DOHH2 (cell line): ENCODE results near the gene MRPL4.

ENCODE experiments used
- H3F3A ChIP-seq: fragments of 200-600 bp; sonication (generic), shearing (Covaris generic); 2 replicates; pipeline ENCODE4 v1.6.0; 2016; ENCODE audit warnings: antibody characterized with exemption, mild to moderate bottlenecking; ENCODE audit not compliant: control insufficient read depth, insufficient read depth
- H3K27ac ChIP-seq: fragments of 200-600 bp; sonication (generic); 2 replicates; pipeline ENCODE4 v1.5.1; 2014; ENCODE audit warnings: low read depth, mild to moderate bottlenecking, low read length, moderate library complexity
- H3K27me3 ChIP-seq: fragments of 200-600 bp; sonication (generic); 2 replicates; pipeline ENCODE4 v1.6.1; 2014; ENCODE audit warnings: mild to moderate bottlenecking, low read length, mixed read lengths; ENCODE audit not compliant: control insufficient read depth
- H3K36me3 ChIP-seq: fragments of 200-600 bp; sonication (generic); 2 replicates; pipeline ENCODE4 v1.6.1; 2014; ENCODE audit warnings: mild to moderate bottlenecking, low read length, moderate library complexity, mixed read lengths; ENCODE audit not compliant: control insufficient read depth
- H3K4me1 ChIP-seq: fragments of 200-600 bp; sonication (generic); 2 replicates; pipeline ENCODE4 v1.6.1; 2014; ENCODE audit warnings: mild to moderate bottlenecking, low read length, mixed read lengths; ENCODE audit not compliant: control insufficient read depth
- H3K4me2 ChIP-seq: fragments of 200-600 bp; sonication (generic); 2 replicates; pipeline ENCODE4 v1.6.0; 2014; ENCODE audit warnings: mild to moderate bottlenecking, low read length, moderate library complexity
- H3K4me3 ChIP-seq: fragments of 200-600 bp; sonication (generic); 2 replicates; pipeline ENCODE4 v1.5.1; 2014; ENCODE audit warnings: mild to moderate bottlenecking, low read length, mixed read lengths
- H3K79me2 ChIP-seq: fragments of 200-600 bp; sonication (generic); 2 replicates; pipeline ENCODE4 v1.6.1; 2014; ENCODE audit warnings: mild to moderate bottlenecking, low read length, mixed read lengths; ENCODE audit not compliant: control insufficient read depth
- H3K9me2 ChIP-seq: fragments of 200-600 bp; sonication (generic); replicated peaks from 2 replicates; pipeline ENCODE4 v1.6.1; 2014; ENCODE audit warnings: mild to moderate bottlenecking, low read length, mixed read lengths; ENCODE audit not compliant: control insufficient read depth
- H3K9me3 ChIP-seq: fragments of 200-600 bp; sonication (generic); 2 replicates; pipeline ENCODE4 v1.6.1; 2014; ENCODE audit warnings: antibody characterized with exemption, low read length, mixed read lengths; ENCODE audit not compliant: control insufficient read depth, insufficient read depth
- H4K20me1 ChIP-seq: fragments of 200-600 bp; sonication (generic); 2 replicates; pipeline ENCODE4 v1.6.0; 2014; ENCODE audit warnings: low read depth, mild to moderate bottlenecking, antibody characterized with exemption, low read length, moderate library complexity; ENCODE audit not compliant: control insufficient read depth, insufficient read depth
- CTCF ChIP-seq: fragments of 200-600 bp; sonication (generic); IDR thresholded peaks from one replicate; pipeline ENCODE4 v1.5.1; 2014; ENCODE audit warnings: antibody characterized with exemption, mild to moderate bottlenecking, low read depth, low read length; ENCODE audit not compliant: poor library complexity, severe bottlenecking
- EZH2phosphoT487 ChIP-seq: fragments of 200-600 bp; sonication (generic); IDR thresholded peaks from 2 replicates; pipeline ENCODE4 v1.6.1; 2017; ENCODE audit warnings: borderline replicate concordance, mild to moderate bottlenecking, antibody characterized with exemption, low read length, moderate library complexity, mixed read lengths

Gene MRPL4

GRCh38 chr19:10286803-10287737, 35.1 kb downstream of the MRPL4 start, which contains the start of gene ICAM4:
TSS of gene ICAM4 (plus strand) at chr19:10286955. CDS start at chr19:10287013, 58 bp downstream.
- H4K20me1 ChIP-seq = no peaks in the 10 kb centered on the region
- H3F3A ChIP-seq = peaks cover 15% of the 10 kb centered on the region
- H3K4me2 ChIP-seq = peak within 1 kb of the TSS; percentile 95
- peak within 1 kb of the TSS; percentile 73 for H3K27ac ChIP-seq
- no peaks in the 10 kb centered on the region for H3K9me2 ChIP-seq
- no peaks in the 10 kb centered on the region for H3K79me2 ChIP-seq
- peaks cover 26% of the 10 kb centered on the region for H3K27me3 ChIP-seq
- peaks cover 38% of the 10 kb centered on the region for H3K36me3 ChIP-seq
- peaks cover 75% of the 10 kb centered on the region for H3K4me1 ChIP-seq
- H3K9me3 ChIP-seq = no peaks in the 10 kb centered on the region
- TF ChIP-seq EZH2phosphoT487 (no peak), CTCF (no peak)
- peak within 1 kb of the TSS; percentile 63 for H3K4me3 ChIP-seq

GRCh38 chr19:10288662-10289166, 36.7 kb downstream of the MRPL4 start:
- no peaks in the 10 kb centered on the region for H3K79me2 ChIP-seq
- TF ChIP-seq EZH2phosphoT487 (no peak), CTCF (no peak)

GRCh38 chr19:10289167-10289835, 37.3 kb downstream of the MRPL4 start:
- Histone ChIP-seq H3K27ac (peak overlapping the region; percentile 66), H3K4me2 (peak overlapping the region; percentile 95), H3K9me2 (no peaks in the 10 kb centered on the region), H3K27me3 (peaks cover 27% of the 10 kb centered on the region), H4K20me1 (no peaks in the 10 kb centered on the region), H3K9me3 (no peaks in the 10 kb centered on the region), H3F3A (peaks cover 15% of the 10 kb centered on the region), H3K4me1 (peaks cover 82% of the 10 kb centered on the region), H3K4me3 (peak overlapping the region; percentile 81), H3K36me3 (peaks cover 20% of the 10 kb centered on the region), H3K79me2 (no peaks in the 10 kb centered on the region)
- no peak for TF ChIP-seq CTCF
- TF ChIP-seq EZH2phosphoT487 = no peak

More at GRCh38 chr19:10288662-10289166, 36.7 kb downstream of the MRPL4 start:
- peaks cover 27% of the 10 kb centered on the region for H3K27me3 ChIP-seq
- H3K4me1 ChIP-seq = peaks cover 82% of the 10 kb centered on the region
- H3K36me3 ChIP-seq = peaks cover 26% of the 10 kb centered on the region
- no peaks in the 10 kb centered on the region for H4K20me1 ChIP-seq
- peak overlapping the region; percentile 81 for H3K4me3 ChIP-seq
- H3K27ac ChIP-seq = peak overlapping the region; percentile 66
- peaks cover 15% of the 10 kb centered on the region for H3F3A ChIP-seq
- H3K4me2 ChIP-seq = peak overlapping the region; percentile 95
- H3K9me3 ChIP-seq = no peaks in the 10 kb centered on the region
- no peaks in the 10 kb centered on the region for H3K9me2 ChIP-seq
